GM19351 (cell line): Measurements from ENCODE around the gene PLIN1.

Experiments
- ATAC-seq: cut with Tn5 transposase; IDR thresholded peaks from one replicate; pipeline ENCODE4 v1.9.1; 2021; ENCODE audit warnings: mild to moderate bottlenecking, moderate library complexity; ENCODE audit not compliant: unreplicated experiment

PLIN1 gene

GRCh38 chr15:89630260-89630659 is 48.9 kb downstream of the PLIN1 start:
- no peak for ATAC-seq

DNA sequence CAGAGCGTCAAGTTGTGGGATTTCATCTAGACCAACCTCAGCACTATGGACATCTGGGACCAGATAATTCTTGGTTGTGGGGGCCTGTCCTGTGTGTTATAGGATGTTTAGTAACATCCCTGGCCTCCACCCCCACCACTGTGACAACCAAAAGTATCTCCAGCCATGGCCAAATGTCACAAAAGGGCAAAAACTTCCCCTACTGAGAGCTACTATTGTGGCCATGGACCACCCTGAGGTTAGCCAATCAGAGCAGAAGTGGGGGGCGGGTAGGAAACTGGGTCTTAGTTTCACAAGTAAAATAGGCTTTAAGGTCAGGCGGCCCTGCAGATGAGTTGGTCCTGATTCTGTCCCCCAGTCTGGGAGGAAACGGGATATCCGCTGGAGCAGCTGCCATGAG is 49.3 kb downstream of the PLIN1 start:
- ATAC-seq, result no peak

DNA sequence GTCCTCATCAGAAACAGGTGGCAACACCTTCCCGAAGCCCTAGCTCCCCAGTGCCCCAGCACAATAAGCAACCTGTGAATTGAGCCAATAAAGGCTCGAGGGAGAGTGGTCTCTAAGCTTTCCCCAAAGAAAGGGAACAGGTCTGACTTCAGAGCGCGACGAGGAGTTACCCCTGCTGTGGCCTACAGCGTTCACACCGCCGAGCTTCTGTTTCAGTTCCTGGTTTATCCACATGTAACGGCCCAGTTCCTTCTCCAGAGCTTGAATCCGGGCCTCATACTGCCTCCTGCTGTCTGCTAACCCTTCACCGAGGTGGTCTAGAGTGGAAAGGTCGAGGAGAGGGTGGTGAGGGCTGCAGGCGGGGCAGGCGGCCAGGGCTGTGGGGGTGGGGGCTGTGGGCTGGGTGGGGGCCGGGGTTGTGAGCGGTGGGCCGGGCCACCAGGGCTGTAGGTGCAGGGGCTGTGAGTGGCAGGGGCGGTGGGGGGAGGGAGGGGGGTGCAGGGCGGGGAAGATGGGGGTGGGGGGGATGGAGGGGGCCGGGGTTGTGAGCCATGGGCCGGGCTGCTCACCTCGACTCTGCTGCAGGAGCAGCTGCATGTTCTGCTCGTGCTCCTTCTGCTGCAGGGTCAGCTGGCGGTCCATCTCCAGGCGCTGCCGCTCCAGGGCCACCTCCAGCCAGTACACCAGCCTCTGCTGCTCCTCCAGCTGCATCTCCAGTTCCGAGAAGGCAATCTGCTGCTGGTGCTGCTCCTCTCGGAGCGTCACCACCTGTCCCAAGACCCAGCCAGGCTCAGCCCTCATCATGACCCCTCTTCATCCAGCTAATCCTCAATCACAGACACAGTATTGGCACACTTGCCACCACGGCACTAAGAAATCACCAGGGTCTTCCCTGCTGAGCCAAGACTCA is 50.1 kb downstream of the PLIN1 start:
- ATAC-seq, result no peak

- ATAC-seq, result no peak
Measured at GRCh38 chr15:89628301-89628700, 50.9 kb downstream of the PLIN1 start.

DNA sequence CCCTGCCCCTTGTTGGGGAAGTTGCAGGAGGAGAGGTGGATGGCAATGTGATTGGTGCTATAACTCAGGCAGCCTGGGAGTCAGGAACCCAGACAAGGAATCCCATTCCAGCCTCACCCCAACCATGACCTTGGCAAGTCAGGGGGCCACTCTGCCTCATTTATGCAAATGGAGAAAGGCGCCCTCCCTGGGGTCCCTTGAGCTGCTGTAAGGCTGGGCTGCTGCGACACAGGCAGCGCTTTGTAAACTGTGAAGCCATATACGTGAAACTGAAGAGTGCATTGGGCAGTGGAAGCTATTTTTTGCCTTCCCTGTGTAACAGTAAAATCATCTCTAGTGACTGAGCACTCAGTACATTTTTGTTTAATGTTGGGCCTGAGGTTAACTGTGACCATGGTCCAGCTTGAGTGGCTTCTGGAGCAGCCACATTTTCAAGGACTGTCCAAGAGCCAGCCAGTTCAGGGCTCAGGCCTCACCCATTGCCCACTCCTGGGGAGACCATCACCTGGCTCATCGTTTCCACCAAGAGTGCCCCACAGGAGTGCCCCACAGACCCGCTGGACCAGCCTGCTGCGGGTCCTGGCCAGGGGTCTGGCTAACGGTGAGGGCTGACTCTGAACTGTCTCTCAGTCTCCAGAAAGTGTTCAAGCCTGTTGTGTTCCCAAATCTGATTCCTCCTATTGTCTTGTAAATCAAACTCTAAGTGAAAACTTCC is 51.8 kb downstream of the PLIN1 start:
- ATAC-seq, result no peak

GRCh38 chr15:89625716-89626115 is 53.5 kb downstream of the PLIN1 start:
- no peak for ATAC-seq

DNA sequence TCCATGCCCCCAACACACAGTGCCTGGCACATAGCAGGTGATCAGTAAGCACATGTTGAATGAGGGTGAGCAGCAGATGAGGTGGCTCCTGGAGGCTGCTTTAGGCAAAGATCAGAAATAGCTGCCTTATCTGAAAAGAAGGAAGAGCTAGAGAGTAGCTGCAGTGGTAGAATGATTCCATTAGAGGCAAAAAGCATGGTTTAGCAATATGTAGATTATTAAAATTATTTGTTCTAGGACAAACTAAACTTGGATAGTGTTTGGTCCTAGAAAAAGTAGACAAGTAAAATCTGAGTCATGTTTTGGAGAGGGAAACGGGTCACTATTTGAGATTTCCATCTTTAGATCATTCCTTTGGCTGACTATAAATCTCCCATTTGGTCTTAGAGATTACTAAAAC is 56.0 kb downstream of the PLIN1 start:
- no peak for ATAC-seq

- ATAC-seq, result no peak
Measured at GRCh38 chr15:89621547-89621946, 57.6 kb downstream of the PLIN1 start.

DNA sequence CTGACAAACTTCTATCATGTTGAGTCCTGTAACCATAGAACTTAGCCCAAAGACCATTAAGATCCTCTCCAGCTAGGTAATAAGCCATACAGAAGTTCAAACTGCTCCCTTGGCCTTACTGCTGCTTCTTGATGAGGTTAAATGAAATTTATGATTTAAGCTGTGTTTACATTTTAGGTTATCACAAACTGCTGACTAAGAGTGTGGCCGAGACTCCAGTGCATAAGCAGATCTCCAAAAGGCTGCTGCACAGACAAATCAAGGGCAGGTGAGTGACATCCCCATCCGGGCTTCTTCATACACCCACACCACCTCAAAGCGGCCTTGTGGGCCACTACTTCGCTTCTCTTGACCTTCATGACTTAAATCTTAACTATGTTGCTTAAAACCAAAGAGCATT is 62.9 kb downstream of the PLIN1 start:
- ATAC-seq, result no peak

GRCh38 chr15:89615135-89615534 is 64.0 kb downstream of the PLIN1 start:
- ATAC-seq, result no peak
